CD14-positive monocyte (primary cell): ENCODE data around the gene ACTN4. TPM values are rescaled to one million over a fixed set of nuclear protein-coding genes. Genes with fewer than 3 reads are reported as not detected.
"Not testable (repeated sequence)": the region's sequence is repeated elsewhere in the genome, so short reads cannot be mapped to it uniquely, and the experiment has no call there.

Experiments used
- DNase-seq, 3 donors: peaks; one replicate each; pipeline ENCODE4 v3.0.0-alpha.2; 2011 to 2022
- H2AFZ ChIP-seq: 2 replicates; pipeline ENCODE4 v1.6.0; 2012; ENCODE audit warnings: mild to moderate bottlenecking, low read depth, low read length, inconsistent platforms; ENCODE audit not compliant: insufficient read depth, poor library complexity, severe bottlenecking
- H3K27ac ChIP-seq, 2 donors: 1 replicate in 1 of 2; 2 replicates in 1 of 2; pipeline ENCODE4 v1.5.1; 2012 to 2013; ENCODE audit warnings: low read length in 2 of 2, control low read depth in 1 of 2, inconsistent platforms in 1 of 2, low read depth in 1 of 2, mild to moderate bottlenecking in 1 of 2
- H3K27me3 ChIP-seq, 2 donors: one replicate each; pipeline versions ENCODE4 v1.6.0 to v1.6.1; 2011 to 2013; ENCODE audit warnings: low read length in 2 of 2; ENCODE audit not compliant: control insufficient read depth in 2 of 2, insufficient read depth in 2 of 2
- H3K36me3 ChIP-seq, 2 donors: replicated peaks in 1 of 2; 1 replicate in 1 of 2; 2 replicates in 1 of 2; pipeline versions ENCODE4 v1.5.1 to v1.6.1; 2012 to 2013; ENCODE audit warnings: low read length in 2 of 2, control low read depth in 1 of 2, inconsistent platforms in 1 of 2, mild to moderate bottlenecking in 1 of 2; ENCODE audit not compliant: insufficient read depth in 2 of 2, control insufficient read depth in 1 of 2
- H3K4me1 ChIP-seq, 2 donors: 1 replicate in 1 of 2; 2 replicates in 1 of 2; pipeline versions ENCODE4 v1.5.1 to v1.6.1; 2012 to 2013; ENCODE audit warnings: low read length in 2 of 2, control low read depth in 1 of 2, inconsistent platforms in 1 of 2, mild to moderate bottlenecking in 1 of 2, moderate library complexity in 1 of 2; ENCODE audit not compliant: insufficient read depth in 2 of 2, control insufficient read depth in 1 of 2
- H3K4me2 ChIP-seq: replicated peaks from 2 replicates; pipeline ENCODE3; 2012; ENCODE audit warnings: low read length, moderate library complexity, mild to moderate bottlenecking; ENCODE audit not compliant: poor library complexity, severe bottlenecking; ENCODE audit errors: extremely low read depth
- H3K4me3 ChIP-seq, 3 experiments: fragments of 200-600 bp in 1 of 3; sonication (generic) in 1 of 3; replicated peaks in 1 of 3; 1 replicate in 2 of 3; 2 replicates in 1 of 3; pipeline ENCODE4 v1.5.1; 2011 to 2013; ENCODE audit warnings: low read length in 3 of 3, mild to moderate bottlenecking in 3 of 3, control low read depth in 2 of 3, low read depth in 2 of 3, inconsistent platforms in 1 of 3, moderate library complexity in 1 of 3
- H3K79me2 ChIP-seq: 2 replicates; pipeline ENCODE4 v1.6.0; 2012; ENCODE audit warnings: mild to moderate bottlenecking, control low read depth, inconsistent platforms, low read length, moderate library complexity; ENCODE audit not compliant: insufficient read depth
- H3K9ac ChIP-seq: 2 replicates; pipeline ENCODE4 v1.6.0; 2017; ENCODE audit warnings: low read length, mild to moderate bottlenecking; ENCODE audit not compliant: insufficient read depth, poor library complexity, severe bottlenecking
- H3K9me3 ChIP-seq, 2 donors: replicated peaks in 1 of 2; 1 replicate in 1 of 2; 2 replicates in 1 of 2; pipeline versions ENCODE4 v1.5.1 to v1.6.1; 2012 to 2013; ENCODE audit warnings: low read length in 2 of 2, control low read depth in 1 of 2; ENCODE audit not compliant: control insufficient read depth in 1 of 2, insufficient read depth in 1 of 2
- H4K20me1 ChIP-seq: 2 replicates; pipeline ENCODE4 v1.6.0; 2012; ENCODE audit warnings: mild to moderate bottlenecking, low read length, control low read depth, moderate library complexity; ENCODE audit not compliant: insufficient read depth
- H3K27ac Mint-ChIP-seq, 7 donors: one replicate each; pipeline ENCODE4 v1.8.0; 2020; ENCODE audit warnings: mild to moderate bottlenecking in 7 of 7, mixed read lengths in 7 of 7, moderate library complexity in 6 of 7, inconsistent platforms in 2 of 7
- H3K27me3 Mint-ChIP-seq, 3 donors: one replicate each; pipeline ENCODE4 v1.8.0; 2021 to 2022; ENCODE audit warnings: low read depth in 3 of 3, mild to moderate bottlenecking in 3 of 3, mixed read lengths in 3 of 3, moderate library complexity in 3 of 3, inconsistent platforms in 1 of 3
- H3K36me3 Mint-ChIP-seq, 2 donors: one replicate each; pipeline ENCODE4 v1.8.0; 2020; ENCODE audit warnings: mixed read lengths in 2 of 2, inconsistent platforms in 1 of 2, mild to moderate bottlenecking in 1 of 2
- H3K4me1 Mint-ChIP-seq: one replicate; pipeline ENCODE4 v1.8.0; 2020; ENCODE audit warnings: mild to moderate bottlenecking, mixed read lengths
- H3K4me3 Mint-ChIP-seq, 2 donors: one replicate each; pipeline ENCODE4 v1.8.0; 2020; ENCODE audit warnings: mild to moderate bottlenecking in 2 of 2, mixed read lengths in 2 of 2, moderate library complexity in 1 of 2
- H3K9me3 Mint-ChIP-seq, 7 donors: one replicate each; pipeline ENCODE4 v1.8.0; 2020 to 2022; ENCODE audit warnings: mixed read lengths in 7 of 7, mild to moderate bottlenecking in 6 of 7, moderate library complexity in 6 of 7, inconsistent platforms in 2 of 7
- CTCF ChIP-seq: fragments of 200-600 bp; IDR thresholded peaks from one replicate; pipeline ENCODE4 v1.8.0; 2022; ENCODE audit warnings: antibody characterized with exemption, mild to moderate bottlenecking
- WGBS: methylation state at CpG from one replicate; pipeline ENCODE4 v1.1.5; 2013; ENCODE audit warnings: missing lambda C conversion rate; ENCODE audit not compliant: insufficient coverage; 5-methylcytosine and 5-hydroxymethylcytosine counted together
- intact Hi-C, 2 donors: fragments of 100-400 bp; cut with micrococcal nuclease; formaldehyde crosslinking; loops; one replicate each; pipeline versions ENCODE4 v1.15.0 to v1.15.1; 2023
- polyA plus RNA-seq, 3 donors: library from polyadenylated mRNA; depleted of rRNA in 1 of 3; unstranded in 2 of 3; stranded (reverse) in 1 of 3; fragments of 300-500 nt in 2 of 3; fragments of >200 nt in 1 of 3; fragmentation: Illumina TruSeq in 2 of 3; gene quantifications; 1 replicate in 2 of 3; 2 replicates in 1 of 3; pipeline ENCODE4 v1.2.3, GENCODE V29; 2012 to 2021

The ACTN4 gene
- polyA plus RNA-seq, 3 donors = 8.4 to 177 (median 16.0) TPM

- Histone ChIP-seq H3K9me3 (no peaks in the 10 kb centered on the region), H3K27ac (no peak overlapping the region), H3K36me3 (peaks cover 70 to 89% of the 10 kb centered on the region in 2 donors), H4K20me1 (peaks cover 13% of the 10 kb centered on the region), H3K9ac (no peak overlapping the region), H3K4me2 (no peak overlapping the region), H2AFZ (no peak overlapping the region), H3K79me2 (peaks cover 4% of the 10 kb centered on the region), H3K4me1 (no peaks in the 10 kb centered on the region), H3K4me3 (no peak overlapping the region), H3K27me3 (no peaks in the 10 kb centered on the region)
- peak overlapping the region in 3 of 7 donors; percentile 38 to 70 (median 68) for H3K27ac Mint-ChIP-seq
- H3K4me1 Mint-ChIP-seq = peaks cover 2% of the 10 kb centered on the region
- H3K27me3 Mint-ChIP-seq = peaks cover 0 to 4% (median 1%) of the 10 kb centered on the region in 3 donors
- H3K9me3 Mint-ChIP-seq = peaks cover 0 to 2% (median 0%) of the 10 kb centered on the region in 7 donors
- TF ChIP-seq CTCF = no peak
- no peak overlapping the region for H3K4me3 Mint-ChIP-seq
- DNase-seq = no peak
- WGBS = 100% methylated on average over 3 of the region's 6 CpGs
- intact Hi-C loops = no loop called here
- H3K36me3 Mint-ChIP-seq = peaks cover 72 to 94% of the 10 kb centered on the region in 2 donors
Observed at GRCh38 chr19:38629568-38629967, 17.9 kb upstream of the ACTN4 start.

- not testable (repeated sequence) for H3K4me2 ChIP-seq, H3K27me3 Mint-ChIP-seq, H3K27me3 ChIP-seq, H3K79me2 ChIP-seq, H3K4me1 Mint-ChIP-seq, H3K4me3 ChIP-seq, H3K4me1 ChIP-seq, H3K9me3 Mint-ChIP-seq, H3K27ac ChIP-seq, DNase-seq, H3K4me3 Mint-ChIP-seq, H3K9me3 ChIP-seq, H2AFZ ChIP-seq, H3K9ac ChIP-seq
- peaks cover 67 to 86% of the 10 kb centered on the region in 2 donors for H3K36me3 ChIP-seq
- intact Hi-C loops = loop anchor here (5.0 to 10.0 kb wide), 3 partner anchors 84 to 304 kb away; partner anchors contain the start of genes MRPS12 (in 1 of the 2) and SARS2 (in 1 of the 2)
- peak overlapping the region in 2 of 7 donors; percentile 12 to 30 for H3K27ac Mint-ChIP-seq
- 70% methylated on average over 2 of the region's 11 CpGs for WGBS
- H4K20me1 ChIP-seq = peaks cover 13% of the 10 kb centered on the region
- H3K36me3 Mint-ChIP-seq = peaks cover 70 to 94% of the 10 kb centered on the region in 2 donors
Observed at GRCh38 chr19:38631301-38631700, 16.1 kb upstream of the ACTN4 start.

DNA sequence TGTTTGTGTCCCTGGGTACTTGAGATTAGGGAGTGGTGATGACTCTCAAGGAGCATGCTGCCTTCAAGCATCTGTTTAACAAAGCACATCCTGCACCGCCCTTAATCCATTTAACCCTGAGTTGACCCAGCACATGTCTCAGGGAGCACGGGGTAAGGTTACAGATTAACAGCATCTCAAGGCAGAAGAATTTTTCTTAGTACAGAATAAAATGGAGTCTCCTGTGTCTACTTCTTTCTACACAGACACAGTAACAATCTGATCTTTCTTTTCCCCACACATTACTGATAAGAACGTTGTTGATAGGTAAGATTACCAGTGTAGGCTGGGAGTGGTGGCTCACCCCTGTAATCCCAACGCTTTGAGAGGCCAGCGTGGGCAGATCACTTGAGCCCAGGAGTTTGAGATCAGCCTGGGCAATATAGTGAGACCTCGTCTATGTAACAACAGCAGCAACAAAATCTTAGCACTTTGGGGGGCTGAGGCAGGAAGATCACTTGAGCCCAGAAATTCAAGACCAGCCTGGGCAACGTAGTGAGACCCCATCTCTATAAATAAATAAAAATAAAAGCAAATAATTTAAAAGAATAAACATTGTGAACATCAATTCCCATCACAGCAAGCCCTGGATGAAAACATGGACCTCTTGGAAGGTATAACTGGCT, 15.5 kb upstream of the ACTN4 start:
- H3K9me3 Mint-ChIP-seq, H3K4me3 ChIP-seq, H3K79me2 ChIP-seq, DNase-seq, H3K4me2 ChIP-seq, H3K27ac ChIP-seq, H3K27me3 Mint-ChIP-seq, H2AFZ ChIP-seq, H3K27me3 ChIP-seq, H3K9ac ChIP-seq, H3K9me3 ChIP-seq, H3K4me3 Mint-ChIP-seq: not testable (repeated sequence)
- peak overlapping the region in 3 of 7 donors; percentile 30 to 50 (median 30) for H3K27ac Mint-ChIP-seq
- H3K4me1 Mint-ChIP-seq = peaks cover 16% of the 10 kb centered on the region
- no CpG with 5 or more reads among the region's 7 CpGs for WGBS
- H3K36me3 Mint-ChIP-seq = peaks cover 68 to 93% of the 10 kb centered on the region in 2 donors
- intact Hi-C loops = loop anchor here (5.0 to 10.0 kb wide), 3 partner anchors 85 to 303 kb away; partner anchors contain the start of genes MRPS12 (in 1 of the 2) and SARS2 (in 1 of the 2)
- Histone ChIP-seq H4K20me1 (peaks cover 17% of the 10 kb centered on the region), H3K36me3 (peaks cover 64 to 87% of the 10 kb centered on the region in 2 donors), H3K4me1 (peaks cover 8 to 12% of the 10 kb centered on the region in 2 donors)
